Measurements from ENCODE around the gene CISD1.
"Not testable (repeated sequence)": the region's sequence is repeated elsewhere in the genome, so short reads cannot be mapped to it uniquely, and the experiment has no call there.

CISD1 gene

DNA sequence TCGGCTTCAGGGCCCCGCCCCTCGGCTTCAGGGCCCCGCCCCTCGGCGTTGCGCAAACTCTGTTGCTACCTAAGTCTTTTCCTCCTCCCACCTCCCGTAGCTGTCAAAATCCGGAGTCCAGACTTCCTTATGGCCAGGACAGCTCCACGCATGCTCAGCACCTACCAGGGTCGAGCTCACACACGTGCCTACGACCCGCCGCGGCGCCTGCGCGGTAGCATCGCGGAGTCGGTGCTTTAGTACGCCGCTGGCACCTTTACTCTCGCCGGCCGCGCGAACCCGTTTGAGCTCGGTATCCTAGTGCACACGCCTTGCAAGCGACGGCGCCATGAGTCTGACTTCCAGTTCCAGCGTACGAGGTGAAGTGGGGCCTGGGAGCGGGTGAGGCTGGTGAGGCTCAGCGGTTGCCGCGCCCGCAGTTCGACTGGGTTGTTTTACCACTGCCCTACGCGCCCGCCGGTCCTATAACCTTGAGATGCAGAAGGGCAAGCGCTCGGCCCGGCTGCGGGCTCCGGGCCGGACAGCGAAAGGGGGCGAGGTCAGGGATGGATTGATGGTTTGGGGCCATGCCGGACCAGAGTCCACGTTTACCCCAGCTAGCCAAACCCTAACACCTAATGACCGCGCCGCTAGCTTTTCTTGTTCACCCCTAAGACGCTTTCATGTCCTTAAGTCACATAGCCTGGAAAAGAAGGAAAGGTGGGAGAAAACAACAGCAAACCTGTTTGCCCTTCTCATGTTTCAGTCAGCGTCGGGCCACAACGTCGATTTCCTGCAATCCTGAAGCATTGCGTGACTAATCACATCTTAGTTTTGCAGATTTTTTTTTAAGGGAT, at the start of gene CISD1:
Gene CISD1, plus strand, starts transcription at position 217 of the 836 bp plus-strand sequence. Its CDS starts 112 bp downstream, at position 329.
- peak within 1 kb of the TSS; percentile 97 for H3K27ac Mint-ChIP-seq
- no peaks in the 10 kb centered on the region for H3K9me3 Mint-ChIP-seq
- H3K4me1 Mint-ChIP-seq = peaks cover 46% of the 10 kb centered on the region

DNA sequence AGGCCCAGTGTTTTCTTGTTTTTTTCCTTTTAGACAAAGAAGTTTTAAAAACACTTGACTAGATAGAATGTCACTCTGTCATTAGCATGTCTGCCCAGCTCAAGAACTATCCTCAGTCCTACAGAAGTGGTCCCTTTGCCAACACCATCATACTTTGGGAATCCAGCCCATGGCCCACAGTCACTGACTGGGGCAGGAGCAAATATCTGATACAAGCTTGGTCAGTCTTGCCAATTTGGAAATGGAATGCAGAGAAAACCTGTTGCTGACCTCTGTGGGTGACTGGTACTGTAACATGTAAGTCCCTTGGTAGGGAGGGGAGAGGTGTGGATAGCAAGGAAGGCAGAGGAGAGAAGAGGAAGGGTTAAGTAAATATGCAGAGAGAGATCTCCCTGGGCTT, 49.1 kb upstream of the CISD1 start:
- Mint-ChIP-seq H3K27ac (no peak overlapping the region), H3K4me1 (no peaks in the 10 kb centered on the region), H3K4me3 (no peak overlapping the region), H3K9me3 (no peaks in the 10 kb centered on the region), H3K27me3 (no peaks in the 10 kb centered on the region), H3K36me3 (peaks cover 13% of the 10 kb centered on the region)
- CTCF ChIA-PET = no interaction called here
- no peak for DNase-seq

More for the DNA sequence above, at the start of gene CISD1:
- Mint-ChIP-seq H3K4me3 (peak within 1 kb of the TSS; percentile 99), H3K27me3 (no peaks in the 10 kb centered on the region), H3K36me3 (peaks cover 7% of the 10 kb centered on the region)
- DNase-seq = peak; percentile 96
- CTCF ChIA-PET = interaction anchor here (1.0 to 2.0 kb wide), 4 partner anchors 11 to 115 kb away, joined by 3 to 8 read pairs (median 4); no protein-coding TSS in a partner anchor

DNA sequence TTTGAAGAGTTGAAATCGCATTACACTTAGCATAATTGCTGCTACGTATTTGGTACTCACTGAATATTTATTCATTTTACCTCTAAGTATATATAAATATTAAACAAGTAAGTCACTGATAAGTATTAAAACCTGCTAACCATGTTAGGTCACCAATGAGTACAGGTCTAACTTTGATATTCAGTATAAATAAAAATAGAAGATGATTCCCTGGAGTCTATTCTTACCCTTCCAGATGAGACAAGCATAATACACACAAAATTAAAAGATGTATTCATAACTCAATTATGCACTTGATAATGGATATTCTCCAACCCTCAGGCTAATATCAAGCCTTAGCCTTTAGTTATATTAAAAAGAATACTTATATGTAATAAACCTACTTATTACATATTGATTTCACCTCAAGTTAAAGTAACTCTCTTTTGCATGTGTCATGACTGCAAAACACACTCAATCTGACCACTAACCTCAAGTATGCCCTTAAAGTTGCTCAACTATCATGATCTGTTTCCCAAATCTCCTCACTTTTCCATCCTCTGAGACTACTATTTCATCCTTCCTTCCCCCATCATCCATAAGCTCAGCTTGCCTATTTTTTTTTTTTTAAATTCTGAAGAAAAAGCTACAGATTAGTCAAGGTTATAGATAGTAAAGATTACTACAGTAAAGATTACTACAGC, 48.1 kb upstream of the CISD1 start:
- Mint-ChIP-seq H3K36me3 (peaks cover 19% of the 10 kb centered on the region), H3K4me3 (no peak overlapping the region), H3K9me3 (no peaks in the 10 kb centered on the region), H3K27me3 (no peaks in the 10 kb centered on the region), H3K4me1 (no peaks in the 10 kb centered on the region), H3K27ac (no peak overlapping the region)
- DNase-seq = no peak
- CTCF ChIA-PET = no interaction called here

DNA sequence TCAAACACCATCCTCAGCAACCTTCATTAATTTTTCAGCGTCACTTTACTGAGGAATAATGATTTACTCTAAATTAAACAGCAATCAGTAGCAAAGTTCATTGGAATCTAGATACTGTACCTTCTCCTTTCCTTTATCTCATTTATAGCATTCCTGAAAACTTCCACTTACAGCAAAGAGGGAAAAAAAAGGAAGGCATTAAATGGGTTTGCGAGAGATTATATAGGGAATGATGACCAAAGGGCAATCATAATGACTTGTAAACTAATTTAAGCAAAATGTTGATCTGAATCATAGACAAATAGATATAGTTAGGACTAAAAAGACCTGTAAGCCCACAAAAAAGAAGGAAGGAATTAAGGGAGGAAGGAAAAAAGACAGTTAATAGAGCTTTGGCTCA, 43.3 kb upstream of the CISD1 start:
- Mint-ChIP-seq H3K9me3 (no peaks in the 10 kb centered on the region), H3K4me3 (no peak overlapping the region), H3K27ac (no peak overlapping the region), H3K36me3 (peaks cover 30% of the 10 kb centered on the region), H3K27me3 (no peaks in the 10 kb centered on the region), H3K4me1 (no peaks in the 10 kb centered on the region)
- no peak for DNase-seq
- CTCF ChIA-PET = no interaction called here

DNA sequence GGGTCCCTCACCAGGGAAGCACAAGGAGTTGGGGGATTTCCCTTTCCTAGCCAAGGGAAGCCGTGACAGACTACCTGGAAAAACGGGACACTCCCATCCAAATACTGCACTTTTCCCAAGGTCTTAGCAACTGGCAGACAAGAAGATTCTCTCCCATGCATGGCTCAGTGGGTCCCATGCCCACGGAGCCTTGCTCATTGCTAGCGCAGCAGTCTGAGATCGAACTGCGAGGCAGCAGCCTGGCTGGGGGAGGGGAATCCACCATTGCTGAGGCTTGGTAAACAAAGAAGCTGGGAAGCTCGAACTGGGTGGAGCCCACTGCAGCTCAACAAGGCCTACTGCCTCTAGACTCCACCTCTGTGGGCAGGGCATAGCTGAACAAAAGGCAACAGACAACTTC, 39.1 kb upstream of the CISD1 start:
- H3K27me3 Mint-ChIP-seq, DNase-seq, CTCF ChIA-PET, H3K27ac Mint-ChIP-seq, H3K4me3 Mint-ChIP-seq, H3K9me3 Mint-ChIP-seq, H3K4me1 Mint-ChIP-seq: not testable (repeated sequence)
- peaks cover 61% of the 10 kb centered on the region for H3K36me3 Mint-ChIP-seq

DNA sequence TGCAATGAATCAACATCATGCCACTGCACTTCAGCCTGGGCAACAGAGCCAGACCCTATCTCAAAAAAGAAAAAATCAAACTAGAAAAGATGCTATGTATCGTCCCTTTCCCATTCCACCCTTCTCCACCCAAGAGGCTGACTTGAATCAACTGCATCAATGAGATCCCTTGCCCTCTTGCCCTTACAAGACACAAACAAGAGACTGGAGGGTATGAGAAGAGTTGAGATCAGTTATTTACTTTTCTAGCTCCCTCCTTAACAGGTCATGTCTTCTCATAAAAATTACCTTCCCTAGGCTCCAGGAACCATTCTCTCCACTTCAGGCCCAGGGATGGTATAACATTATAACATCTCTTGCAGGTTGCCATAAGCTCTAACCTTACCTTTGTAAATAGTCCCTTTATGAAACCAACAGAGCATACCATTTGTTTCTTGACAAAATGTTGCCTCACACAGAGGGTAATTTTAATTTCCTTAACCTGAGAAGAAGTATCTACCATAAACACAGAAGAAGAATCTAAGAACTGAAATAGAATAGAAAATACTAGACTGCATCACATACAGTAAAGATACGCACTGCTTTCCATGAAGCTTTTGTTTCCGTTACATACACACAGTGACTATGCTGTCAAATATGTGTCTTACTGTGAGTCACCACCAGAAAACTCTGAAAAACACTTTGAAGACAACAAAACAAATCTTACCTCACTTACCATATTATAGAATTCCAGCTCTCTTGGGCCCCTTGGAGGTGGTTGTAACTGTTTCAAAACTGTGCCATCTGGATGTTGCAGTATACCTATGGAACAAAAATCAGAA, 31.7 kb upstream of the CISD1 start:
- H3K36me3 Mint-ChIP-seq = peaks cover 56% of the 10 kb centered on the region
- no peaks in the 10 kb centered on the region for H3K27me3 Mint-ChIP-seq
- no peak for DNase-seq
- peaks cover 3% of the 10 kb centered on the region for H3K9me3 Mint-ChIP-seq
- peak overlapping the region; percentile 42 for H3K27ac Mint-ChIP-seq
- no peak overlapping the region for H3K4me3 Mint-ChIP-seq
- CTCF ChIA-PET = interaction anchor here (0.6 to 1.5 kb wide), 2 partner anchors 8 to 59 kb away, joined by 3 read pairs; no protein-coding TSS in a partner anchor
- H3K4me1 Mint-ChIP-seq = peaks cover 17% of the 10 kb centered on the region

DNA sequence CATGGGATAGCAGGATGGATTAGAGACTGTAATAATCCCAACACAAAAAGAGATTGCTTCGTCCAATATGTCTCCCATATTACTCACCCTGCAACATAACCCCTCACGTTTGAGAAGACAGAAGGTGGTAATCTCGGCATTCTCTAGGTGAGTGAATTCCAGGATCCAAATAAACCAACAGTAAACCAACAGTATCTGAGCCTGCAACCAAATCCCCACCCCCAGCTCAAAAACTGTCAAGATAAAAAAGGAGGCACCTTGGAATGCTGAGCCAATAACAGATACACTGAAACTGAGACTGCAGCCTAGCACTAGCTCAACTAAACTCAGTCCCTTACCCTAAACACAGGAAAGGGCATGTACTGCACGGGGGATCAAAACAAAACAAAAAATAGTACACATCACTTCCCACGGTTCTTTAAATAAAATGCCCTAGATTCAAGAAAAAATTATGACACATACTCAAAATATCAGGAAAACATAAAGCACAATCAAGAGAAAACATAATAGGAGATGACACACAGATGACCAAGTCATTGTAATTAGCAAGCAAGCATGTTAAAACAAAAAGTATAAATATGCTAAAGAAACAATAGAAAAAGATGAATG, 29.3 kb upstream of the CISD1 start:
- no peak overlapping the region for H3K4me3 Mint-ChIP-seq
- H3K27me3 Mint-ChIP-seq = no peaks in the 10 kb centered on the region
- peaks cover 17% of the 10 kb centered on the region for H3K4me1 Mint-ChIP-seq
- no peak overlapping the region for H3K27ac Mint-ChIP-seq
- CTCF ChIA-PET = no interaction called here
- peaks cover 41% of the 10 kb centered on the region for H3K36me3 Mint-ChIP-seq
- no peak for DNase-seq
- H3K9me3 Mint-ChIP-seq = peaks cover 8% of the 10 kb centered on the region

DNA sequence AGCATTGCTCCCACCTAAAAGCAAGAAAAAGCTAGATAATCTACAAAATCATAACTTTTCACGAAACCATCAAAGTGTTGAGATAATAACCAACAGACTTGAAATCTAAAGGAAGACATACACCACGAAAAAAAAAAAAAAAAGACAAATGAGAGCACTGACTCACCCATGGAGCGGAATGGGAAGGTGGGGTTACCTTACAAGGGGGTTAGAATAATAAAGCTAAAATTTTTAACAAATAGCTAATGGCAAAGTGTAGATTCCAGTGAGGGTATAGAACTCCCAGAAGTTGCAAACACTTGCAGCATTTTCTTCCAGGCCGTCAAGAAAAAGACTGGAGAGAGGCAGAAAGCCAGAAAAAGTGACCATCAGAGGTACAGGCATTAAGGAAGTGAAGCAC, 28.4 kb upstream of the CISD1 start:
- no peak for DNase-seq
- peak overlapping the region; percentile 28 for H3K27ac Mint-ChIP-seq
- CTCF ChIA-PET = no interaction called here
- no peaks in the 10 kb centered on the region for H3K27me3 Mint-ChIP-seq
- H3K36me3 Mint-ChIP-seq = peaks cover 32% of the 10 kb centered on the region
- H3K9me3 Mint-ChIP-seq = peaks cover 8% of the 10 kb centered on the region
- H3K4me3 Mint-ChIP-seq = no peak overlapping the region
- peaks cover 17% of the 10 kb centered on the region for H3K4me1 Mint-ChIP-seq

DNA sequence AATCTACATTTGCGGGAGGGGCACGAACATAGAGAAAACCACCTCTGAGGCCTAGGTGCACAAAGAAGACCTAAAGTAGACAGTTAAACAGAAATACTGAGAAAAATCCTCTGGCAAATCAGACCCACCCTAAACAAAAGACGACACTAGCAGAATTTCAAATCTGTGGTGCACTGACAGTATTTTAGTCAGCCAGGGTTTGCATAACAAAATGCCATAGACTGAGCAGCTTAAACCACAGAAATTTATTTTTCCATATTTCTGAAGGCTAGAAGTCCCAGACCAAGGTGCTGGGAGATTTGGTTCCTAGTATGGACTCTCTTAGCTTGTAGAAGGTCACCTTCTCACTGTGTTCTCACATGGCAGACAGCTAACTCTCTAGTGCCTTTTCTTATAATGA, 27.6 kb upstream of the CISD1 start:
- Mint-ChIP-seq H3K36me3 (peaks cover 26% of the 10 kb centered on the region), H3K27ac (no peak overlapping the region), H3K27me3 (no peaks in the 10 kb centered on the region), H3K4me1 (peaks cover 17% of the 10 kb centered on the region), H3K9me3 (peaks cover 14% of the 10 kb centered on the region), H3K4me3 (no peak overlapping the region)
- DNase-seq = no peak
- CTCF ChIA-PET = no interaction called here

DNA sequence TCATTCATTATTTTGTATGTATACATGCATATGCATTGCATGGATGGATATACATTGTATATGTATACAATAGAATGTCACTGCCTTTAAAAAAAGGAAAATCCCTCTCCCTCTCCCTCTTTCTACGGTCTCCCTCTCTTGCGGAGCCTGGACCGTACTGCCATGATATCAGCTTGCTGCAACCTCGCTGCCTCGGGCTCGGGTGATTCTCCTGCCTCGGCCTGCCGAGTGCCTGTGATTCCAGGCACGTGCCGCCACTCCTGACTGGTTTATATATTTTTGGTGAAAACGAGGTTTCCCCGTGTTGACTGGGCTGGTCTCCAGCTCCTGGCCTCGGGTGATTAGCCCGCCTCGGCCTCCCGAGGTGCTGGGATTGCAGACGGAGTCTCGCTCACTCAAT, 25.7 kb upstream of the CISD1 start:
- Mint-ChIP-seq H3K9me3 (peaks cover 20% of the 10 kb centered on the region), H3K4me1 (peaks cover 15% of the 10 kb centered on the region), H3K27me3 (no peaks in the 10 kb centered on the region), H3K4me3 (no peak overlapping the region), H3K36me3 (peaks cover 14% of the 10 kb centered on the region), H3K27ac (no peak overlapping the region)
- CTCF ChIA-PET = no interaction called here
- no peak for DNase-seq

DNA sequence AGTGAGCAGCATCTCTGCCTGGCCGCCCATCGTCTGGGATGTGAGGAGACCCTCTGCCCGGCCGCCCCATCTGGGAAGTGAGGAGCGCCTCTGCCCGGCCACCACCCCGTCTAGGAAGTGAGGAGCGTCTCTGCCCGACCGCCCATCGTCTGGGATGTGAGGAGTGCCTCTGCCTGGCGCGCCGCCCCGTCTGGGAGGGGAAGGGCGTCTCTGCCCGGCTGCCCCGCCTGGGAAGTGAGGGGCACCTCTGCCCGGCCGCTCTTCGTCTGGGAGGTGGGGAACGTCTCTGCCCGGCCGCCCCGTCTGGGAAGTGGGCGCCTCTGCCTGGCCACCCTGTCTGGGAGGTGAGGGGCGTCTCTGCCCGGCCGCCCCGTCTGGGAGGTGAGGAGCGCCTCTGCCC, 25.2 kb upstream of the CISD1 start:
- DNase-seq, H3K4me3 Mint-ChIP-seq, CTCF ChIA-PET, H3K27ac Mint-ChIP-seq, H3K27me3 Mint-ChIP-seq: not testable (repeated sequence)
- Mint-ChIP-seq H3K9me3 (peaks cover 23% of the 10 kb centered on the region), H3K4me1 (peaks cover 15% of the 10 kb centered on the region), H3K36me3 (peaks cover 14% of the 10 kb centered on the region)

DNA sequence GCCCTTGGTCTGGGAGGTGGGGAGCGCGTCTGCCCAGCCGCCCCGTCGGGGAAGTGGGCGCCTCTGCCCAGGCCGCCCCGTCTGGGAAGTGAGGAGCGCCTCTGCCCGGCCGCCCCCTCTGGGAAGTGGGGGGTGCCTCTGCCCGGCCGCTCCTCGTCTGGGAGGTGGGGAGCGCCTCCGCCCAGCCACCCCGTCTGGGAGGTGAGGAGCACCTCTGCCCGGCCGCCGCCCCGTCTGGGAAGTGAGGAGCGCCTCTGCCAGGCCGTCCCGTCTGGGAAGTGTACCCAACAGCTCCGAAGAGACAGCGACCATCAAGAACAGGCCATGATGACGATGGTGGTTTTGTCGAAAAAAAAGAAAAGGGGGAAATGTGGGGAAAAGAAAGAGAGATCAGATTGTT, 24.7 kb upstream of the CISD1 start:
- H3K27ac Mint-ChIP-seq, H3K27me3 Mint-ChIP-seq, CTCF ChIA-PET, DNase-seq, H3K4me3 Mint-ChIP-seq: not testable (repeated sequence)
- peaks cover 15% of the 10 kb centered on the region for H3K4me1 Mint-ChIP-seq
- peaks cover 23% of the 10 kb centered on the region for H3K9me3 Mint-ChIP-seq
- peaks cover 14% of the 10 kb centered on the region for H3K36me3 Mint-ChIP-seq

DNA sequence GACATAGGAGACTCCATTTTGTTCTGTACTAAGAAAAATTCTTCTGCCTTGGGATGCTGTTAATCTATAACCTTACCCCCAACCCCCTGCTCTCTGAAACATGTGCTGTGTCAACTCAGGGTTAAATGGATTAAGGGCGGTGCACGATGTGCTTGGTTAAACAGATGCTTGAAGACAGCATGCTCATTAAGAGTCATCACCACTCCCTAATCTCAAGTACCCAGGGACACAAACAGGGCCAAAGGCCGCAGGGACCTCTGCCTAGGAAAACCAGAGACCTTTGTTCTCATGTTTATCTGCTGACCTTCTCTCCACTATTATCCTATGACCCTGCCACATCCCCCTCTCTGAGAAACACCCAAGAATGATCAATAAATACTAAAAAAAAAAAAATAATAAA, 24.3 kb upstream of the CISD1 start:
- CTCF ChIA-PET, H3K4me3 Mint-ChIP-seq, DNase-seq: not testable (repeated sequence)

DNA sequence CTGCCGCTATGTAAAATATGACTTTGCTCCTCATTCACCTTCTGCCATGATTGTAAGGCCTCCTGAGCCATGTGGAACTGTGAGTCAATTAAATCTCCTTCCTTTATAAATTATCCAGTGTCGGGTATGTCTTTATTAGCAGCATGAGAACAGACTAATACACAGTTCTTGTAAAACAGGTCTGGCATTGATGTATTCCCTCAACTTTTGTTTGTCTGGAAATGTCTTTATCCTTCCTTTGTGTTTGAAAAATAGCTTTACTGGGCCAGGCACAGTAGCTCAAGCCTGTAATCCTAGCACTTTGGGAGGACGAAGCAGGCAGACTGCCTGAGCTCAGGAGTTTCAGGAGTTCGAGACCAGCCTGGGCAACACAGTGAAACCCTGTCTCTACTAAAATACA, 15.8 kb upstream of the CISD1 start:
- H3K4me1 Mint-ChIP-seq = peaks cover 15% of the 10 kb centered on the region
- peaks cover 25% of the 10 kb centered on the region for H3K36me3 Mint-ChIP-seq
- H3K27ac Mint-ChIP-seq = no peak overlapping the region
- H3K27me3 Mint-ChIP-seq = no peaks in the 10 kb centered on the region
- no peak for DNase-seq
- CTCF ChIA-PET = no interaction called here
- H3K9me3 Mint-ChIP-seq = peaks cover 23% of the 10 kb centered on the region
- no peak overlapping the region for H3K4me3 Mint-ChIP-seq

More for the DNA sequence above, 24.3 kb upstream of the CISD1 start:
- not testable (repeated sequence) for H3K27me3 Mint-ChIP-seq, H3K27ac Mint-ChIP-seq
- peaks cover 14% of the 10 kb centered on the region for H3K36me3 Mint-ChIP-seq
- H3K9me3 Mint-ChIP-seq = peaks cover 23% of the 10 kb centered on the region
- H3K4me1 Mint-ChIP-seq = peaks cover 10% of the 10 kb centered on the region
